Measurements from ENCODE around the gene UBXN11. TPM values are rescaled to one million over a fixed set of nuclear protein-coding genes. Genes with fewer than 3 reads are reported as not detected.

Gene UBXN11, protein sequence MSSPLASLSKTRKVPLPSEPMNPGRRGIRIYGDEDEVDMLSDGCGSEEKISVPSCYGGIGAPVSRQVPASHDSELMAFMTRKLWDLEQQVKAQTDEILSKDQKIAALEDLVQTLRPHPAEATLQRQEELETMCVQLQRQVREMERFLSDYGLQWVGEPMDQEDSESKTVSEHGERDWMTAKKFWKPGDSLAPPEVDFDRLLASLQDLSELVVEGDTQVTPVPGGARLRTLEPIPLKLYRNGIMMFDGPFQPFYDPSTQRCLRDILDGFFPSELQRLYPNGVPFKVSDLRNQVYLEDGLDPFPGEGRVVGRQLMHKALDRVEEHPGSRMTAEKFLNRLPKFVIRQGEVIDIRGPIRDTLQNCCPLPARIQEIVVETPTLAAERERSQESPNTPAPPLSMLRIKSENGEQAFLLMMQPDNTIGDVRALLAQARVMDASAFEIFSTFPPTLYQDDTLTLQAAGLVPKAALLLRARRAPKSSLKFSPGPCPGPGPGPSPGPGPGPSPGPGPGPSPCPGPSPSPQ
- total RNA-seq = 3.5 and 7.8 TPM in 2 replicates

DNA sequence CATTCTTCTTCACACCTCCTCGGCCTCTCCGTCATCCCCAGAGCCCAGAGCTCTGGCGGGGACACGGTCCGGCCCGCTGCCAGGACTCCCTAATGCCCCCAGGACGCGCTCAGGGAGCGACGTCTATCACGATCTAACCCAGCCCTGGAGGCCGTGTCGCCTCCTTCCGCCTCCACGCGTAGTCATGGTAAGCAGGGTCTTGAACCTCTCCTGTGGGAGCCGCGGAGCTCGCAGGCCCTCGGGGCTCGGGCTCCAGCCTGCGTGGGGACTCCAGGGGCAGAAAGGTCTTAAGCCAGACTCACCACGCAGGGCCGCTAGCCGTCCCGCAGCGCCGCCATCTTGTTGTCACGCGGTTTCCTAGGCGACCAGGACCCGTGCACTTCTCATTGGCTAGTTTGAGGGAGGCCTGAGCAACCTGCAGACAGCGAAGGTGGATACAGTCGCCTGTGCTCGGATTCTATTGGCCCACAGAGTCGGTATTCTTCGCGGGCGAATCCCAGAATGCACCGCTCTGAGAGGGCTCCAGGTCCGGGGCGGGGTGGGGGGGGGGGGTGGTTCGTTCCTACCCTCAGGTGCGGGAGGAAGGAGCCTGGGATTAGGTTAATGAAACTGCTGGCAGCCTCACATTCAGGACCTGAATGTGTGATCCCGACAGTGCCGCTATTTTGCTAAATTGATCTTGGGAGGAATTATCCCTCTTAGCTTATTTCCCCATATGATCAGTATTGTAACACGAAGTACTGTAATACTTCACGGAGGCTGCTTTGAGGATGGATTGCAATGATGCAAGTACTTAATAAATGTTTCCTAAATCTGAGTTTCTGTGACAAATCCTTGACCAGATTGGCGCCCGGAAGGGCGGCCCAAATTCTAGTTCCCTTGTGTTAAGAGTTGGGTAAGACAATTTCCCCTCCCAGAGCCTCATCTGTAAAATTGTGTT, at the start of gene UBXN11:
Gene UBXN11, minus strand, starts transcription at position 347 of the 940 bp plus-strand sequence. CDS start 3,753 bp downstream, outside the sequence.

DNA sequence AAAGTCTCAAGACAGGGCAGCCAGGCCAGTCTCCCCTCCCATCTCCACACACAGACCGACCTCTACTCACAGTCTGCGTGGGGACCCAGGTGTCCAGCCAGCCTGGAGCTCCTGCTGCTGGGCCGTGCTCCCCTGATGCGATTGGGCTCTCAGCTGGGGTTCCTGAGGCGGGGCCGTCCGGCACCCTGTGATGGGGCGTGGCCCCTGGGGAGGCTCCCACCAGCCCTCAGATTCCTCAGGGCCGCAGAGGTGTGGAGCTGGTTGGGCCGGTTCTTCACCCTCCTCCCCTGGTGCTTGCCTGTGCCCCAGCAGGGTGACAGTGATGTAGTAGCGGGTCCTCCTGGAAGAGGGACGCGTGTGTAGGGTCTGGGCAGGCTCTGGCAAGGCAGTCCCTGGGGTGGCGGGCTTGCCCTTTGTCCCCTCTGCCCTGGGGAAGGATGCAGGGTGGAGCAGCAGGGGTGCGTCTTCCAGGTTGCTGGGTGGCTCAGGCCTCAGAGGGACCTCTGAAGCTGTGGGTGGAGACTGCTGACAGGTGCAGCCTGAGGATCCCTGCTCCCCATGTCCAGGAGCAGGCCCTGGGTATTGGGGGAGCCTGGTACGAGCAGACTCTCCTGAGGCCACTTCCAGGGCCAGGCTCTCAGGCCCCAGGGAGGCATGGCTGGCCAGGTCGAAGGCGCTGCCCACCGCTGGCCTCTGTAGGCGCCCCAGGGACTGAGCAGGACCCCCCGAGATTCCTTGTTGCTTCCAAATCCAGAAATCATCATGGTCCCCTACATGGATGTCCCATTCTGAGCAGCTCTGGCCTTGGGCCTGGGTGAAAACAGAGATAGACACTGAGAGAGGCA, 47.8 kb upstream of the UBXN11 start, which contains the start of gene CRYBG2:
Gene CRYBG2, minus strand, starts transcription at position 155 of the 845 bp plus-strand sequence. CDS start 7,473 bp downstream, outside the sequence.

DNA sequence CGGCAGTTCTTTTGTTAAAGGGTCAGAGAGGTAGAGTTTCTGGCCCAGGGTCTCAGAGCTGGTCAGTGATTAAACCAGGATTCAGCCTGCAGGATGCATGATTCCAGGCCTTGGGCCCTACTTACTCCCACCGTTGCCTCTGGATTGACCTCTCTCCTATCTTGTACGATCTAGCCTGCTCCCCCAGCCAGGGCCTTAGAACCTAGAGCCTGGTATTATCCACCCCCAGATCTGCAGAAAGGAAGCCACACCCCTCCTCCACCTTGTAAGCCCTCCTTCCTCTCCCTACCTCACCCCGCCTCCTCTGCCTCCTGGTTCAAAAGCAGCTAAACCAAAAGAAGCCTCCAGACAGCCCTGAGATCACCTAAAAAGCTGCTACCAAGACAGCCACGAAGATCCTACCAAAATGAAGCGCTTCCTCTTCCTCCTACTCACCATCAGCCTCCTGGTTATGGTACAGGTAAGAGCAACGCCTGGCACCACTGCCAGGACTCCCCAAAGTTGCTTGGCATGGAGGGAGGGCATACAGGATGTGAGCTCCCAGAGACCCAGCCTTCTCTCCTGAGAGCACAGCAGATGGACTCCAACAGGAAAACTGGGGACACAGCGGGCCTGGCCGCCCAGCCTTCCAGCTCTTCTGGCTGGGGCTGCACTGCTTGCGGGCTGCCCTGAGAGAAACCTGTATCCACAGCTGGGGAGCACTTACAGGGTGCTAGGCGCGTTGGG, 11.3 kb upstream of the UBXN11 start, which contains the start of gene CD52:
Gene CD52, plus strand, starts transcription at position 347 of the 726 bp plus-strand sequence. Its CDS starts 60 bp downstream, at position 407.

DNA sequence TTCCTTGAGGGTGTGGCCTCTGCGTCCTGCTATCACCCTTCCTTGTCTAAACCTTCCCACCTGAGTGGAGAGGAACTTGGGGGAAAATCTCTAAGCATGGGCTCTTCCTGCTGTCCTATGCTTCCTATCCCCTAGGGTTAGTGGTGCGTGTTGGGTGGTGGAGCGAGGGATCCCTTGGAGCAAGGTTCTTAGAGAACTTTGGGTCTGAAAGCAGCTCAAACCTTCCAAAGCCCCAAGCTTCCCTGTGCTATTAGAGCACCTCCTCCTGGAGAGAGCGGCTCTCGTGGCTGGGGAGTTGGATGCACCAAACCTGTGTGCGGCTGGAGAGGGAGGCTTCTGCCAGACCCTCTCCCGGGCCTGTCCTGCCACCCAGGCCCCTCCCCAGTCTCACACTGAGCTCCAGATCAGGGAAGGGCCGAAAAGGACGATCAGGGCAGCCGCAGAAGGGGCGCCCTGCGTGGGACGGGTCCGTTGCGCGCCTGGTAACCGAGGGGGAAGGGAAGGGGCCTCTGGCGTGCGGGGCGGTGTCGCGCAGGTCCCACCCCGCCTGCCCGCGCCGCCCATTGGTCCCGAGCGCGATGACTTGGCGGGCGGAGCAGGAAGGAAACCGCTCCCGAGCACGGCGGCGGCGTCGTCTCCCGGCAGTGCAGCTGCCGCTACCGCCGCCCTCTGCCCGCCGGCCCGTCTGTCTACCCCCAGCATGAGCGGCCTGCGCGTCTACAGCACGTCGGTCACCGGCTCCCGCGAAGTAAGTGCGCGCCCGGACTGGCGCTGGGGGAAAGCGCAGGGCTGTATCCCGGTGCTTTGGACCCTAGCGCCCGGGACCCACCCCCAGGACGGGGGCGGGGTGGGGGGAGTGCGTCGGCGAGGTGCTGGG, 26.7 kb downstream of the UBXN11 start, which contains the start of gene SH3BGRL3:
Gene SH3BGRL3, plus strand, starts transcription at position 631 of the 877 bp plus-strand sequence. Its CDS starts 70 bp downstream, at position 701.

DNA sequence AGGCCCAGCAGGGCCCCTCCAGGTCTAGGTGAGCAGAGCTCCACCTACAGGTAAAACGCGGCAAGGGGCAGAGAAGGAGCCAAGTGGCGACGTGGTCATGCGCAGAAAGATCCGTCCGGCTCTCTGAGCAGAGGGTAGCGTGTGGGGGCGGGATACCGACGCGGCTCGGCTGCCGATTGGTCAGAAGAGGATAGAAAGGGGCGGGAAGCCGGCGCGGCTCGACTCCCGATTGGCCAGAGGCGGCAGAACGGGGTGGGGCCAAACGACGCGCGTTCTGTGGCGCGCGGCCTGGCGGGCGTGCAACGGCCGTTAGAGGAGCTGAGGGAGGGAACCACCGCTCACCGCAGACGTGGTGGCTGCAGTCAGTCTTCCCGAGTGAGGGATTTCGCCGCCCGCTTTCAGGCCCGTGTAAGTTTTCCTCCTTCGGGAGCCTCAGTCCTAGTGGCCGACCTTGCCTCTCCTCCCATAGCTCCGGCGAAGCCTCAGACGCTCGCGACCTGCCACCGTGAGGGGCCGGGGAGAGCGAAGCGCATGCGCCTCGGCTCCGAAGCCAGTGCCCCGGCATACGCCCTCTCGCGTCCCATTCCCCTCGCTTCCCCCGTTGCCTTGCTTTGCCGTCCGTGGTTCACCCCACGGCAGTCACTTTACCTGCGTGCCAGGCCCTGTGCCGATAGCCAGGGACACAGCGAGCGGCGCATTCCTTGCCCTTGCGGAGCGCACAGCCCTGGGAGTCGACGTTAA, 72.4 kb downstream of the UBXN11 start, which contains the start of gene CEP85:
Gene CEP85, plus strand, starts transcription at position 298 of the 741 bp plus-strand sequence. CDS start 5,584 bp downstream, outside the sequence.

Other genes with a start within 250 kb of the UBXN11 start
- not detected in 2 replicates for gene TRIM63, start 239.0 kb downstream of the UBXN11 start, total RNA-seq
- 2.6 and 3.2 TPM in 2 replicates for gene PDIK1L, start 194.8 kb downstream of the UBXN11 start, total RNA-seq
- not detected in 2 replicates for gene FAM110D, start 147.6 kb downstream of the UBXN11 start, total RNA-seq
- not detected in 2 replicates for gene C1orf232, start 137.7 kb downstream of the UBXN11 start, total RNA-seq
- gene ZNF593, start 136.7 kb downstream of the UBXN11 start, total RNA-seq = 26.4 and 32.3 TPM in 2 replicates
- gene ZNF593OS, start 134.8 kb downstream of the UBXN11 start, total RNA-seq = 0.29 TPM in 1 of 2 replicates, not detected in the other
- gene CNKSR1, start 129.1 kb downstream of the UBXN11 start, total RNA-seq = not detected in 2 replicates
- gene CATSPER4, start 116.0 kb downstream of the UBXN11 start, total RNA-seq = not detected in 2 replicates
- 8.7 and 8.9 TPM in 2 replicates for gene CEP85, start 72.4 kb downstream of the UBXN11 start, total RNA-seq
- 206 and 215 TPM in 2 replicates for gene SH3BGRL3, start 26.6 kb downstream of the UBXN11 start, total RNA-seq
- gene CD52, start 11.3 kb upstream of the UBXN11 start, total RNA-seq = 0.71 TPM in 1 of 2 replicates, not detected in the other
- not detected in 2 replicates for gene CRYBG2, start 47.5 kb upstream of the UBXN11 start, total RNA-seq
- not detected in 2 replicates for gene ZNF683, start 66.1 kb upstream of the UBXN11 start, total RNA-seq
- gene LIN28A, start 104.2 kb upstream of the UBXN11 start, total RNA-seq = not detected in 2 replicates
- gene DHDDS, start 125.7 kb upstream of the UBXN11 start, total RNA-seq = 65.4 and 85.6 TPM in 2 replicates
- gene HMGN2, start 165.8 kb upstream of the UBXN11 start, total RNA-seq = 648 and 658 TPM in 2 replicates
- gene RPS6KA1, start 223.1 kb upstream of the UBXN11 start, total RNA-seq = 15.2 and 25.1 TPM in 2 replicates

Data from myometrial cell (primary cell).